GM19193 (cell line): Measurements from ENCODE around the gene ELANE.

Experiments used
- POLR2A ChIP-seq: IDR thresholded peaks from 4 replicates; pipeline ENCODE4 v1.6.1; 2011; ENCODE audit not compliant: insufficient read depth, insufficient read length; ENCODE audit errors: extremely low read depth

ELANE gene

GRCh38 chr19:875265-875879 lies 23.3 kb downstream of the ELANE start:
- no peak for TF ChIP-seq POLR2A

- TF ChIP-seq POLR2A = no peak
These were observed 24.0 kb downstream of the ELANE start for GRCh38 chr19:876089-876488.

GRCh38 chr19:876780-877314 lies 24.7 kb downstream of the ELANE start:
- no peak for TF ChIP-seq POLR2A

- TF ChIP-seq POLR2A = no peak
These were observed 27.8 kb downstream of the ELANE start for GRCh38 chr19:879711-880438.

- no peak for TF ChIP-seq POLR2A
These were observed 29.4 kb downstream of the ELANE start for GRCh38 chr19:881385-882071.

DNA sequence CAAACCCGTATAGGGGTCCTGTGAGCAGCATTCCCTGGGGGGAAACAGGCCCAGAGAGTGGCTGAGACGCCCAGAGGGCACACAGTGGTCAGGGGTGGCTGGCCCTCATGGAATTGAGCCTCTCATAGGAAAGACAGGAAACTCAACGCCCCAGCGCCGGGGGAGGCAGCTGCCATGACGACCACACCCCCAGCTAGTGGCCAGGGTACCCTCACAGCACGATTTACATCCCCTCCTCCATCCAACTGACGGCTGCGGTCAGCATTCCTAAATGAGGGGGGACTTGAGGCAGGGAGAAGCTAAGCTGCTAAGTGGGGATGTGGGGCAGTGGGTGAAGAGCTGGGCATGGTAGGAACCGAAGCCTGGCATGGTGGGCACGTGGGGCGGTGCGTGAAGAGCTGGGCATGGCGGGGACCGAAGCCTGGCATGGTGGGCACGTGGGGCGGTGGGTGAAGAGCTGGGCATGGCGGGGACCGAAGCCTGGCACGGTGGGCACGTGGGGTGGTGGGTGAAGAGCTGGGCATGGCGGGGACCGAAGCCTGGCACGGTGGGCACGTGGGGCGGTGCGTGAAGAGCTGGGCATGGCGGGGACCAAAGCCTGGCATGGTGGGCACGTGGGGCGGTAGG lies 30.9 kb downstream of the ELANE start:
- TF ChIP-seq POLR2A = no peak

DNA sequence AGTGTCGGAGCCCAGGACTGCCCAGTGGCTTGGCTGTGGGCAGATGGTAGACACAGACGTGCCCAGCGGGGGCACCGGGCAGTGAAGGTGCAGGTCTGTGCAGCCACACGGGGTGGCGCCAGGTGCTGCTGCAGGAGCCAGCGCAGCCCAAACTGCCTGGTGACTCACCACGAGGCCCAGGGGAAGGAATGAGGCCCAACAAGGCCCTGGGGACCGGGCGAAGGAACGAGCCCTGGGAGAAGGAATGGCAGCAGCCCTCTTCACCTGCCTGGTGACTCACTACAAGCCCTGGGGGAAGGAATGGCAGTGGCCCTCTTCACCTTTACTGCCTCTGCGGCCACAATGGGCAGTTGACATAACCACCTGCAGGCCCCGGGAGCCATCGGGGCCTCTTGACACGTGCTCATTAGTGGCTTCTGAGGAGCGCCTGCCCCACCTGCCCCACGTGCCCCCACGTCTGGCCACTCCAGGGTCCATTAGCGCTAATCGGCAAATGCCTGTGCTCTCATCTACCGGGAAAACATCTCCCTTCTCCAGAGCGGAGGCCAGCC lies 31.6 kb downstream of the ELANE start:
- TF ChIP-seq POLR2A = no peak

GRCh38 chr19:884420-885211 lies 32.5 kb downstream of the ELANE start:
- TF ChIP-seq POLR2A = no peak

DNA sequence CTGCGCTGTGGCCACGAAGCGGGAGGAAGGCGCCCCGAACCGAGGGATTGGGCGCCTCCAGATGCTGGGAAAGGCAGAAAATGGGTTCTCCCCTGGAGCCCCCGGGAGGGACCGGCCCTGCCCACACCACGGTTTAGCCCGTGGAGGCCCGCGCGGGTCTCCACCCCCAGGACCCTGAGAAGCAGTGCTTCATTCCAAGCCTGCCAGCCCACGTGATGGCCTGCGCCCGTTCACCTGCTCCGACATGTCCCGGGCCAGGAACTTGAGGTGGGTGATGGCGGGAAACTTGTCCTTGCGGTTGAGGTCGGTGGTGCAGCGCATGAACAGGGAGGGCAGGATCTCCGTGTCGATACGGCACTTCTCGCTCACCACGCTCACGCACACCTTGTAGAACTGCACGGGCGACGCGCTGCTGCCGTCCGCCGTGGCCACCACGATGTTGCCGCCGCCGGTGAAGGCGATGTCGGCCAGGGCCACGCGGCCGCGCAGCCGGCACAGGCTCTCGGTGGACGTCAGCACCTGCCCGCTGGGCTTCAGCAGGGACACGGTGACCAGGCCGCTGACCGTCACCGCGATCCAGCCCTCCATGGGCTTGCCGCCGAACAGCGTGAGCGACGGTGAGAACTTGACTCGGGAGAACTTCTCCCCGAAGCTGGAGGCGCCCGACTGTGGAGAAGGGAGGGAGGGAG lies 33.6 kb downstream of the ELANE start:
- no peak for TF ChIP-seq POLR2A

- no peak for TF ChIP-seq POLR2A
These were observed 35.0 kb downstream of the ELANE start for GRCh38 chr19:887072-887471.

DNA sequence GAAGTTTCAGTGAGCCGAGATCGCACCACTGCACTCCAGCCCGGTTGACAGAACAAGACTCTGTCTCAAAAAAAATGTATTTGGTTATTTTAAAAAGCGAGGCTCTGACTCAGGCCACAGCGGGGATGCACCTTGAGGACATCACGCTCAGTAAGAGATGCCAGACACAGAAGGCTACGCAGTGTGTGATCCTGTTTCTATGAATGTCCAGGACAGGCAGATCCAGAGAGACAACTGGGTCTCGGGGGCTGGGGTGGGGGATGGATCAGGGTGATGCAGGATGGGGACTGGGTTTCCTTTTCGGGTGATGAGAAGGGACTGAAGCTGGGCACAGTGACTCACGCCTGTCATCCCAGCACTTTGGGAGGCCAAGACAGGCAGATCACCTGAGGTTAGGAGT lies 35.5 kb downstream of the ELANE start:
- no peak for TF ChIP-seq POLR2A

DNA sequence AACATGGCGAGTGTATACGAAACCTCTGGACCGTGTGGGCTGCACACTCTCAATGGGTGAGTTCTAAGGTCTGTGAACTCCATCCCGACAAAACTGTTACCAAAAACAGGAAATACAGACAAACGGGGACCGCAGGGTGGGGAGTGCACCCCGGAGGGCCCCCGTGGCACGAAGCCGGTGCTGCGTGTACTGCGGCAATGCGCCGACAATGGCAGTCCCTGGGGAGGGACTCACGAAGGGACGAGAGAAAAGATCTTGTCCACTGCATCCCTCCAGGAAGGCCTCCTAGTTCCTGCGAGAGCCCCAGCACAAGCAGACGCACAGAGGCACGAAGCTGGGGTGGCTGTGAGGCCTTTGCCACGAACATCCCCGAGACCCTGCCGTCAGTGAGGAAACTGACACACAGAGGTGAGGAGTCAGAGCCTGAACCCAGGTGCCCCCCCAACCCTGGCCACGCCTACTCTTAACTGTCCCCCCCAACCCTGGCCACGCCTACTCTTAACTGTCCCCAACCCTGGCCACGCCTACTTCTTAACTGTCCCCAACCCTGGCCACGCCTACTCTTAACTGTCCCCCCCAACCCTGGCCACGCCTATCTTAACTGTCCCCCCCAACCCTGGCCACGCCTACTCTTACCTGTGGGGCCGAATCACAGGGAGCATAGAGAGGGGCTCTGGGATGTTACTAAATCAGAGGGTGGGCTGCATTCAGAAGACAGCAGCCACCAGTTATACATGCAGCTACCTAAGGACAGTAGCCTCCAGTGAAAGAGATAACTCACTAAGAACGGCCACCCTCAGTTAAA lies 36.7 kb downstream of the ELANE start:
- TF ChIP-seq POLR2A = no peak
